ENCODE measurements around the gene OR2J2.
"Not testable (repeated sequence)": the region's sequence is repeated elsewhere in the genome, so short reads cannot be mapped to it uniquely, and the experiment has no call there.

DNA sequence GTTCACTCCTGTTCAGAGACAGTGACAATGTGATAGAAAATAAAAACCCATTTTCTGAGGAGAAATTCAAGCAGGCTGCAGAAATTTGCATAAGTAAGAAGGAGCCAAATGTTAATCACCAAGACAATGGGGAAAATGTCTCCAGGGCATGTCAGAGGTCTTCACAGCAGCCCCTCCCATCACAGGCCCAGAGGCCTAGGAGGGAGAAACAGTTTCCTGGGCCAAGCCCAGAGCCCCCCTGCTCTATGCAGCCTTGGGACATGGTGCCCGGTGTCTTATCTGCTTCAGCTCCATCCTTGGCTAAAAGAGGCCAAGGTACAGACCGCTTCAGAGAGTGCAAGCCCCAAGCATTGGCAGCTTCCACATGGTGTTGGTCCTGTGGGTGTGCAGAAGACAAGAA, 46.5 kb downstream of the OR2J2 start:
- TF ChIP-seq, protein P1, sequence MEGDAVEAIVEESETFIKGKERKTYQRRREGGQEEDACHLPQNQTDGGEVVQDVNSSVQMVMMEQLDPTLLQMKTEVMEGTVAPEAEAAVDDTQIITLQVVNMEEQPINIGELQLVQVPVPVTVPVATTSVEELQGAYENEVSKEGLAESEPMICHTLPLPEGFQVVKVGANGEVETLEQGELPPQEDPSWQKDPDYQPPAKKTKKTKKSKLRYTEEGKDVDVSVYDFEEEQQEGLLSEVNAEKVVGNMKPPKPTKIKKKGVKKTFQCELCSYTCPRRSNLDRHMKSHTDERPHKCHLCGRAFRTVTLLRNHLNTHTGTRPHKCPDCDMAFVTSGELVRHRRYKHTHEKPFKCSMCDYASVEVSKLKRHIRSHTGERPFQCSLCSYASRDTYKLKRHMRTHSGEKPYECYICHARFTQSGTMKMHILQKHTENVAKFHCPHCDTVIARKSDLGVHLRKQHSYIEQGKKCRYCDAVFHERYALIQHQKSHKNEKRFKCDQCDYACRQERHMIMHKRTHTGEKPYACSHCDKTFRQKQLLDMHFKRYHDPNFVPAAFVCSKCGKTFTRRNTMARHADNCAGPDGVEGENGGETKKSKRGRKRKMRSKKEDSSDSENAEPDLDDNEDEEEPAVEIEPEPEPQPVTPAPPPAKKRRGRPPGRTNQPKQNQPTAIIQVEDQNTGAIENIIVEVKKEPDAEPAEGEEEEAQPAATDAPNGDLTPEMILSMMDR (IDR thresholded peaks at IDR 0.05; ENCODE audit: borderline replicate concordance, extremely low read depth, low read length, poor library complexity, severe bottlenecking) = not testable (repeated sequence)
- TF ChIP-seq EZH2 (IDR thresholded peaks at IDR 0.05; ENCODE audit: borderline replicate concordance, low read depth, low read length, severe bottlenecking) = not testable (repeated sequence)

Data from DND-41 (cell line).